Calu3 (cell line): ENCODE measurements around the gene SH2D3C. TPM values are rescaled to one million over a fixed set of nuclear protein-coding genes. Genes with fewer than 3 reads are reported as not detected.

Experiments used
- BruUV-seq: library from RNA; stranded (reverse); fragments of 400-500 nt; replicated peaks from 2 replicates; lab custom pipeline; 2021; lab: Mats Ljungman, UMichigan
- CTCF ChIA-PET: fragments of 300-600 bp; sonication (Branson Sonifier 250); formaldehyde crosslinking; loops from one replicate; lab custom pipeline; 2022; ENCODE audit warnings: antibody characterized with exemption; lab: Charles Lee
- DNase-seq: peaks from one replicate; pipeline ENCODE4 v3.0.0; 2022
- H3K27ac Mint-ChIP-seq: one replicate; pipeline ENCODE4 v1.8.0; 2022; ENCODE audit warnings: mixed read lengths; ENCODE audit not compliant: unreplicated experiment
- H3K27me3 Mint-ChIP-seq: one replicate; pipeline ENCODE4 v1.8.0; 2022; ENCODE audit warnings: mixed read lengths; ENCODE audit not compliant: unreplicated experiment
- H3K36me3 Mint-ChIP-seq: one replicate; pipeline ENCODE4 v1.8.0; 2022; ENCODE audit warnings: mild to moderate bottlenecking, moderate library complexity, mixed read lengths; ENCODE audit not compliant: insufficient read depth, unreplicated experiment
- H3K4me1 Mint-ChIP-seq: one replicate; pipeline ENCODE4 v1.8.0; 2022; ENCODE audit warnings: mild to moderate bottlenecking, low read depth, mixed read lengths; ENCODE audit not compliant: unreplicated experiment
- H3K4me3 Mint-ChIP-seq: one replicate; pipeline ENCODE4 v1.8.0; 2022; ENCODE audit warnings: mild to moderate bottlenecking, low read depth, moderate library complexity, mixed read lengths; ENCODE audit not compliant: unreplicated experiment
- H3K9me3 Mint-ChIP-seq: one replicate; pipeline ENCODE4 v1.8.0; 2022; ENCODE audit warnings: low read depth, mixed read lengths; ENCODE audit not compliant: unreplicated experiment
- CTCF ChIP-seq: fragments of 200-600 bp; IDR thresholded peaks from one replicate; pipeline ENCODE4 v1.8.0; 2022; ENCODE audit warnings: antibody characterized with exemption; ENCODE audit not compliant: unreplicated experiment
- intact Hi-C: fragments of 100-400 bp; cut with micrococcal nuclease; formaldehyde crosslinking; loops from one replicate; pipeline ENCODE4 v1.10.0; 2022; ENCODE audit not compliant: unreplicated experiment
- total RNA-seq: library from RNA; stranded (reverse); gene quantifications from 2 replicates; pipeline ENCODE4 v1.2.3, GENCODE V29; 2022

The SH2D3C gene
- total RNA-seq, 1 experiment from 2014 or later, result not detected

GRCh38 chr9:127812936-127813675 lies 34.6 kb upstream of the SH2D3C start:
- CTCF ChIA-PET, result interaction anchor here (0.7 kb wide), 1 partner anchor 61 kb away, joined by 3 read pairs; no protein-coding TSS in a partner anchor

DNA sequence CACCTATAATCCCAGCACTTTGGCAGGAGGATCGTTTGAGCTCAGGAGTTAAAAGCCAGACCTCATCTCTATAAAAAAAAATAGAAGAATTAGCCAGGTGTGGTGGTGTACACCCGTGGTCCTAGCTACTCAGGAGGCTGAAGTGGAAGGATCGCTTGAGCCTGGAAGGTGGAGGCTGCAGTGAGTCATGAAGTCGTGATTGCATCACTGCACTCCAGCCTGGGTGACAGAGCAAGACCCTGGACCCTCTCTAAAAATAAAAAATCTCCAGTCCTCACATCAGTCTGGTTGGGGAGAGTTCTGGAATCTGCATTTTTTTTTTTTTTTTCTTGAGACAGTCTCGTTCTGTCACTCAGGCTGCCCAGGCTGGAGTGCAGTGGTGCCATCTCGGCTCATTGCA lies 33.5 kb upstream of the SH2D3C start:
- CTCF ChIA-PET, result no interaction called here
- H3K4me3 Mint-ChIP-seq, result no peak overlapping the region
- no peaks in the 10 kb centered on the region for H3K4me1 Mint-ChIP-seq
- H3K27me3 Mint-ChIP-seq, result no peaks in the 10 kb centered on the region
- no peaks in the 10 kb centered on the region for H3K9me3 Mint-ChIP-seq
- no peak overlapping the region for H3K27ac Mint-ChIP-seq
- TF ChIP-seq CTCF, result no peak
- no TSS peak for BruUV-seq
- intact Hi-C loops, result no loop called here
- peaks cover 30% of the 10 kb centered on the region for H3K36me3 Mint-ChIP-seq
- DNase-seq, result no peak

More at GRCh38 chr9:127812936-127813675, 34.6 kb upstream of the SH2D3C start:
- H3K36me3 Mint-ChIP-seq, result peaks cover 32% of the 10 kb centered on the region
- H3K9me3 Mint-ChIP-seq, result no peaks in the 10 kb centered on the region
- H3K4me1 Mint-ChIP-seq, result no peaks in the 10 kb centered on the region
- intact Hi-C loops, result no loop called here
- H3K27me3 Mint-ChIP-seq, result no peaks in the 10 kb centered on the region
- H3K27ac Mint-ChIP-seq, result no peak overlapping the region
- DNase-seq, result no peak
- no peak for TF ChIP-seq CTCF
- no TSS peak for BruUV-seq
- no peak overlapping the region for H3K4me3 Mint-ChIP-seq

DNA sequence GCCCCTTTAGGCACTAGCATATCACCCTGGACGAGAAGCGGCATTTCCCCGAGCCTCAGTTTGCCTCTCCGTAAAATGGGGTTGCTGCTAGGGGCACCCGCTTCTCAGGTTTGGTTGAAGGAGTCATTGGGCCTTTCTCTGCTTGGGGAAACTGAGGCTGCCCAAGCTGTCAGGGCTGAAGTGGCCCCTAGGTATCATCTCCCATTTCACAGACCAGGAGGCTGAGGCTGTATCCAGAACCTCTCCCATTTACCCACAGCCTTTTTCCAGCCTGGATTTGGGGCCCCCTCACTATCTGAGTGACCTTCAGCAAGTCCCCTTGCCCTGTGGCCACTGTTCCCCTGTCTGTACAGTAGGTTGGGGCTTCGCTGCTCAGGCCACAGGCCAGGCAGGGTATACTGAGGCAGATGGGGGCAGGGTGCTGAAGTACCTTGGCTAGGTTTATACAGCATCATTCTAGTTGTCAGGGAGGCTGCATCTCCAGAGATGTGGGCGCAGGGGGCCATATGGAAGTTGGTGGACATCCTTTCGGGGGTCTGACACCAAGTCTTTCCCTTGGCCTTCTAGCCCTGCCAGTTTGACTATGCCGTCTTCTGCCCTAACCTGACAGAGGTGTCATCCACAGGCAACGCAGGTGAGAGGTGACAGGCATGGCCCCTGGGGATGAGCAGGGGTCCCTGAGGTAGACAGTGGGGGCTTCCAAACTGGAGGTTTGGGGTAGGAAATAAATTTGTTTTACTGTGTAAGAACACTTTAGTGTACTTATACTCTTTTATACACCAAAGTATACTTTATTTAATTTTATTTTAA lies 32.1 kb upstream of the SH2D3C start:
- Mint-ChIP-seq H3K36me3 (peaks cover 33% of the 10 kb centered on the region), H3K27ac (no peak overlapping the region), H3K9me3 (no peaks in the 10 kb centered on the region), H3K4me1 (no peaks in the 10 kb centered on the region), H3K27me3 (no peaks in the 10 kb centered on the region), H3K4me3 (no peak overlapping the region)
- intact Hi-C loops, result no loop called here
- BruUV-seq, result no TSS peak
- CTCF ChIA-PET, result interaction anchor here (0.6 kb wide), 1 partner anchor 265 kb away, joined by 3 read pairs; no protein-coding TSS in a partner anchor
- no peak for TF ChIP-seq CTCF
- DNase-seq, result no peak

GRCh38 chr9:127809540-127810377 lies 31.3 kb upstream of the SH2D3C start:
- no peak for DNase-seq
- CTCF ChIA-PET, result interaction anchor here (1.4 kb wide), 1 partner anchor 9 kb away, joined by 8 read pairs; no protein-coding TSS in a partner anchor
- H3K27me3 Mint-ChIP-seq, result no peaks in the 10 kb centered on the region
- no TSS peak for BruUV-seq
- no peak overlapping the region for H3K27ac Mint-ChIP-seq
- H3K9me3 Mint-ChIP-seq, result no peaks in the 10 kb centered on the region
- no peak for TF ChIP-seq CTCF
- H3K36me3 Mint-ChIP-seq, result peaks cover 34% of the 10 kb centered on the region
- intact Hi-C loops, result no loop called here
- no peaks in the 10 kb centered on the region for H3K4me1 Mint-ChIP-seq
- no peak overlapping the region for H3K4me3 Mint-ChIP-seq
